Fibroblast of the aortic adventitia (primary cell): ENCODE measurements around the gene SBK1. TPM values are rescaled to one million over a fixed set of nuclear protein-coding genes. Genes with fewer than 3 reads are reported as not detected.
"Not testable (repeated sequence)": the region's sequence is repeated elsewhere in the genome, so short reads cannot be mapped to it uniquely, and the experiment has no call there.

ENCODE experiments used
- DNase-seq: peaks from one replicate; pipeline ENCODE4 v3.0.0-alpha.2; 2010; ENCODE audit warnings: low read depth
- H3K4me3 ChIP-seq: 2 replicates; pipeline ENCODE4 v1.5.1; 2011; ENCODE audit warnings: low read depth, mild to moderate bottlenecking, control low read depth, low read length, moderate library complexity
- total RNA-seq: library from RNA; depleted of rRNA; stranded (reverse); fragments of >200 nt; gene quantifications from 2 replicates; pipeline ENCODE4 v1.2.3, GENCODE V29; 2012; ENCODE audit warnings: low replicate concordance
- TF ChIP-seq, protein P1 (sequence below): IDR thresholded peaks from 2 replicates; pipeline ENCODE4 v1.5.1; 2011; ENCODE audit warnings: mild to moderate bottlenecking, low read length, control low read depth, inconsistent platforms; ENCODE audit not compliant: insufficient read depth

The SBK1 gene
- under 0.01 TPM in 1 of 2 replicates, not detected in the other for total RNA-seq

DNA sequence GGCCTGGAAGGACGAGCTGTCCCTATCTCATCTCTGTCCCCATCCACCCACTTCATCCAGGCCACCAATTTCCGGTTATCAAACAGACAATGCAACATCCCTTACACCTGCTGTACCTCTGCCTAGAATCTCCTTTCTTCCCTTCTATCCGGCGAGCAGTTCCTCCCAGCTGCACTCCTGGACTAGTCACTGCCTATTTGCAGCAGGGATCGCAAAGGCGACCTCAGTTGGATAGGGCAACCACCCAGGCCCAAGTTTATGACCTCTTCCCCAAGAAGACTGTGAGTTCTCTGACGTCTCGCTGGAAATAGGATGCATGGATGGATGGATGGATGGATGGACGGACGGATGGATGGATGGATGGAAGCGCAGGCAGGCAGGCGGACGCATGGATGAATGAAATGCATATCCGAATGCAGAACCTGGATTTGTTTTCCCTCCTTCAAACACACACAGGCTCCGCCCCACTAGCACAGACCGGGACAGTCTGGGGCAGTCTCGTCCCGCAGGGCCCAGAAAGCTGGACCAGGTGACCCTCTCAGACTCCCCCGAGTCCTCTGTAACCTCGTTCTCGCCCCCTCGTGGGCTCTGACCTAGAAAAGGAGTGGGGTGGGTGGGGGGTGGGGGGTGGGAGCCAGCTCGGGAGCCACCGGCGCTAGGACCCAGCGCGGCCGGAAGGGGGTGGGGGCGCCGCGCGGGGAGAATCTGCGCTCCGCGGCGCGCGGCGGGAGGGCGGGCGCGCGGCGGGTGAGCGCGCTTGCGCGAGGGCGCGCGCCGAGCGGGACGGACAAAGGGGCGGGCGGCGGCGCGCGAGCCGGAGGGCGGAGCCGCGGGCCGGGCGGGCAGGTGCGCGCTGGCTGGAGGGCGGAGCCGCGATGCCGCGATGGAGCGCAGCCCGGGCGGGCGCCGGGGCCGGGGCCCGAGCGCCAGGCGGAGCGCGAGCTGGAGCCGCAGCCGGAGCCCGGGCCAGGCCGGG lies at the start of gene SBK1:
TSS of gene SBK1 (plus strand) at position 875 of the 976 bp plus-strand sequence. CDS start 24,867 bp downstream, outside the sequence.
- TF ChIP-seq, protein P1, sequence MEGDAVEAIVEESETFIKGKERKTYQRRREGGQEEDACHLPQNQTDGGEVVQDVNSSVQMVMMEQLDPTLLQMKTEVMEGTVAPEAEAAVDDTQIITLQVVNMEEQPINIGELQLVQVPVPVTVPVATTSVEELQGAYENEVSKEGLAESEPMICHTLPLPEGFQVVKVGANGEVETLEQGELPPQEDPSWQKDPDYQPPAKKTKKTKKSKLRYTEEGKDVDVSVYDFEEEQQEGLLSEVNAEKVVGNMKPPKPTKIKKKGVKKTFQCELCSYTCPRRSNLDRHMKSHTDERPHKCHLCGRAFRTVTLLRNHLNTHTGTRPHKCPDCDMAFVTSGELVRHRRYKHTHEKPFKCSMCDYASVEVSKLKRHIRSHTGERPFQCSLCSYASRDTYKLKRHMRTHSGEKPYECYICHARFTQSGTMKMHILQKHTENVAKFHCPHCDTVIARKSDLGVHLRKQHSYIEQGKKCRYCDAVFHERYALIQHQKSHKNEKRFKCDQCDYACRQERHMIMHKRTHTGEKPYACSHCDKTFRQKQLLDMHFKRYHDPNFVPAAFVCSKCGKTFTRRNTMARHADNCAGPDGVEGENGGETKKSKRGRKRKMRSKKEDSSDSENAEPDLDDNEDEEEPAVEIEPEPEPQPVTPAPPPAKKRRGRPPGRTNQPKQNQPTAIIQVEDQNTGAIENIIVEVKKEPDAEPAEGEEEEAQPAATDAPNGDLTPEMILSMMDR = no peak
- DNase-seq = peak; percentile 32
- H3K4me3 ChIP-seq = peak within 1 kb of the TSS; percentile 65

DNA sequence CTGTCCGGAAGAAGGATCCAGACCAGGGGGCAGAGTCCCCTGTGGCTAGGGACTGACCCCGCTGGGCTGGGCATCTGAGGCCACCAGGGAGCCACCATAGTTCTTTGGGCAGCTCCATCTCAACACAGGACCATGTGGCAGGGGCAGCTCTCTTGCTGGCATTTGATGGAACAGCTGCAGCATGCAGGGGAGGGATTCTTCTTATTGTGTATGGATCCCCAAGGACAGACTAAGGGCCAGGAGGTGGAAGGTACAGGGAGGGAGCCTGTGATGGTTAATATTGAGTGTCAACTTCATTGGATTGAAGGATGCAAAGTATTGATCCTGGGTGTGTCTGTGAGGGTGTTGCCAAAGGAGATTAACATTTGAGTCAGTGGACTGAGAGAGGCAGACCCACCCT lies 42.8 kb upstream of the SBK1 start:
- not testable (repeated sequence) for H3K4me3 ChIP-seq, DNase-seq

DNA sequence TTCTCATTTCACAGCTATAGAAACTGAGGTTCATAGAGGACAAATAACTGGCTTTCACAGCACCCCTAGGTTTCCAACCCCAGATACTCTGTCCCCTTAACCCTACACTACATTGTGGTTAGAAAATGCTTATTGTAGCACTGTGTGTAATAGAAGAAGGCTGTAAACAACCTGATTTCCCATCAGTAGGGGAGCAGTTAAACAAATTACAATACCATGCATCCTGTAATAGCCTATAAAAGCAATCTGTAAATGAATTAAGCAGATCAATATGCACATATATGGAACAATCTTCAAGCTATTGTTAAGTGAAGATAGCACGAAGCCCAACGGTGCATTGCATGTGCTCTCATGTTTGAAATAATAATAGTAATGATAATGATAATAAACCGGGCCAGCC lies 41.3 kb upstream of the SBK1 start:
- no peak for DNase-seq
- TF ChIP-seq, protein P1 = no peak
- H3K4me3 ChIP-seq = no peak overlapping the region

DNA sequence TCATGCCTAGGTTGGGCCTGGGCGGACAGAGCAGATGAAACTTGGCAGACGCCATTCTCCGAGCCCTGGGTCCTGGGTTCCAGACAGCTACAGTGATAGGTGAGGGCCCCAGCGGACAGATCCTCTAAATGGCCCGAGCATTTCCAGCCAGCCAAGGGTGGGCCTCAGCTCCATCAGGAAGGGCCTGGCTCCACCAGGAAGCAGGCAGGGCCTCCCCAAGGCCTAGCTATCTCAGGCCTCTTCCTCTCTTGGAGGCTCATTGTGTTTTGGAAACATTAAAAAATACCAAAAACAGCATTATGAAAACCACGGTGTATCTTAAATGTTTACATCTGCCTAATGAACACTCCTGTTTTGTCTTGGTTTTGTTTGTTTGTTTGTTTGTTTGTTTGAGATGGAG lies 38.2 kb upstream of the SBK1 start:
- TF ChIP-seq, protein P1 = no peak
- no peak for DNase-seq
- H3K4me3 ChIP-seq = no peak overlapping the region

DNA sequence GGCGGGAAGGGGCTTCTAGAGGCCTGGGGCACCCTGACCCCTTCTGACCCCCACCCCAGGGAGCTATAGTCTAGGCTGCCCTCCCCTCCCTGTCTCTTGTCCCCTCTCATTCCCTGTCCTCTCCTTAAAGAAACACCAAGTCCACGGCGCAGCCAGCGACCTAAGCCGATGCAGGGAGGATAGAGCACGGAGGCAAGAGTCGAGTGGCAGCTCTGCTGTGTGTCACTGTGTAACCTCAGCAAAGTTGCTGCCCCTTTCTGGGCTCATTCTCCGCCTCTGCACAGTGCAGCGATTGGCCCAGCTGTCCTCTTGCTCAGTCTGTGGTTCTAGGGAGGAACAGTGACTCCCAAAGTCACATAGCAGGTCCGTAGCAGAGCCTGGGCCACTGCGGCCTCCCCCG lies 36.5 kb upstream of the SBK1 start:
- no peak for DNase-seq
- H3K4me3 ChIP-seq = no peak overlapping the region
- TF ChIP-seq, protein P1 = no peak

DNA sequence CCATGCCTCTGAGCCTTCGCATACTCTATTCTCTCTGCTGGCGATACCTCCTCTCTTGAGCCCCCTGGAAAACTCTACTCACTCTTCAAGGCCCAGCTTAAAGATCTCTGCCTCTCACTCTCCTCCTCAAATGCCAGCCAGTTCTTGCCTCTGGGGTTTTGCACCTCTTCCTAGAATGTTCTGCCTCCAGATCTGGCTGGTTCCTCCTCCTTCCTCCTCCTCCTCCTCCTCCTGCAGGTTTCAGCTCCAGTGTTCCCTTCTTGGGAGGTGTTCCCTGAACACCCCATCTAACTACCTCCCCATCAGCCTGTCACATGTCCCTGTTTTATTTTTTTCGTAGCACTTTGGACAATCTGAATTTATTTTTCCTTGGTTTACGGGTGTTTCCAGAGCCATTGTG lies 35.1 kb upstream of the SBK1 start:
- no peak for DNase-seq
- TF ChIP-seq, protein P1 = no peak
- no peak overlapping the region for H3K4me3 ChIP-seq

DNA sequence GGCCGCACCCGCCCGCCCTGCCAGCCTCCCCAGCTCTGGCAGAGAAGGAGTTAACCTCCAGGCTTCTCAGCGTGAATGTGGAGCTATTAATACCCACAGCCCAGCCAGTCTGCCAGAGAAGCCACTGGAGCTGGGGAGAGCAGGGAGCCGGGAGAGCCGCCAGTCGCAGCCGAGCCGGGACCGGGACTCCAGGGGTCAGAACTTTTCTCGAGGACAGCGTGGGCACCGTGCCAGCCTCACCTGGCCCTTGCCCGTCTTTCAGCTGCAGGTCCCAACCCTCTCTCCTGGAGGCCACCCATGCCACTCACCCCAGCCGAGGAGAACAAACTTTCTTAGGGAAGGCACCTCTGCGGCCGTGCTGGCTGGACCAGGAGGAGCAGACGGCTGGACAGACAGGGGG lies 33.8 kb upstream of the SBK1 start:
- H3K4me3 ChIP-seq = peak overlapping the region; percentile 28
- peak; percentile 22 for DNase-seq
- TF ChIP-seq, protein P1 = no peak
